ENCODE measurements around the gene AOAH.

- TF ChIP-seq CTCF (IDR thresholded peaks at IDR 0.05; ENCODE audit: extremely low read depth in 1 of 2, insufficient read depth in 1 of 2, low read depth in 1 of 2, low read length in 2 of 2) (no peak), POLR2A (IDR thresholded peaks at IDR 0.05; ENCODE audit: low read depth, low read length) (no peak), MYC (IDR thresholded peaks at IDR 0.05; ENCODE audit: low read depth, low read length) (no peak), JUN (IDR thresholded peaks at IDR 0.05; ENCODE audit: borderline replicate concordance, insufficient read depth, insufficient read length, low read depth) (no peak), EZH2 (IDR thresholded peaks at IDR 0.05; ENCODE audit: borderline replicate concordance, low read depth, low read length, severe bottlenecking) (no peak), MAX (IDR thresholded peaks at IDR 0.05; ENCODE audit: insufficient read depth, insufficient read length) (no peak)
These were observed 82.3 kb downstream of the AOAH start for GRCh38 chr7:36642010-36642409.

Measured in endothelial cell of umbilical vein (primary cell).